Measurements from ENCODE around the gene XPNPEP3.

XPNPEP3 gene

GRCh38 chr22:40853961-40854360, 3.0 kb upstream of the XPNPEP3 start:
- TF ChIP-seq CTCF (IDR thresholded peaks at IDR 0.05) = no peak
- Histone ChIP-seq H3K36me3 (peaks cover 2% of the 10 kb centered on the region), H3K4me3 (ENCODE audit: low read depth in 1 of 2, low read length in 1 of 2) (no peak overlapping the region), H3K27ac (no peak overlapping the region), H3K4me1 (ENCODE audit: control insufficient read depth in 1 of 2, insufficient read depth in 1 of 2, low read depth in 1 of 2, low read length in 1 of 2) (peaks cover 27 to 29% of the 10 kb centered on the region in 2 experiments), H3K9me3 (no peaks in the 10 kb centered on the region), H3K27me3 (no peaks in the 10 kb centered on the region)

- TF ChIP-seq CTCF (IDR thresholded peaks at IDR 0.05) = no peak
- Histone ChIP-seq H3K4me1 (ENCODE audit: control insufficient read depth in 1 of 2, insufficient read depth in 1 of 2, low read depth in 1 of 2, low read length in 1 of 2) (peaks cover 27 to 29% of the 10 kb centered on the region in 2 experiments), H3K36me3 (no peaks in the 10 kb centered on the region), H3K9me3 (no peaks in the 10 kb centered on the region), H3K27ac (peak overlapping the region; percentile 98), H3K4me3 (ENCODE audit: low read depth in 1 of 2, low read length in 1 of 2) (peak overlapping the region; percentile 94 to 97), H3K27me3 (no peaks in the 10 kb centered on the region)
These were observed 1.6 kb upstream of the XPNPEP3 start for GRCh38 chr22:40855071-40855978.

GRCh38 chr22:40855979-40856512, 902 bp upstream of the XPNPEP3 start:
- H3K27me3 ChIP-seq = no peaks in the 10 kb centered on the region
- no peaks in the 10 kb centered on the region for H3K36me3 ChIP-seq
- no peak for TF ChIP-seq CTCF (IDR thresholded peaks at IDR 0.05)
- peak overlapping the region; percentile 94 to 97 for H3K4me3 ChIP-seq (ENCODE audit: low read depth in 1 of 2, low read length in 1 of 2)
- H3K27ac ChIP-seq = peak overlapping the region; percentile 98
- H3K9me3 ChIP-seq = no peaks in the 10 kb centered on the region
- peaks cover 27 to 29% of the 10 kb centered on the region in 2 experiments for H3K4me1 ChIP-seq (ENCODE audit: control insufficient read depth in 1 of 2, insufficient read depth in 1 of 2, low read depth in 1 of 2, low read length in 1 of 2)

GRCh38 chr22:40857309-40857855, 434 bp downstream of the XPNPEP3 start:
- Histone ChIP-seq H3K9me3 (no peaks in the 10 kb centered on the region), H3K36me3 (no peaks in the 10 kb centered on the region), H3K27ac (peak overlapping the region; percentile 98), H3K27me3 (no peaks in the 10 kb centered on the region), H3K4me1 (ENCODE audit: control insufficient read depth in 1 of 2, insufficient read depth in 1 of 2, low read depth in 1 of 2, low read length in 1 of 2) (peaks cover 27 to 29% of the 10 kb centered on the region in 2 experiments), H3K4me3 (ENCODE audit: low read depth in 1 of 2, low read length in 1 of 2) (peak overlapping the region; percentile 94 to 97)
- TF ChIP-seq CTCF (IDR thresholded peaks at IDR 0.05) = no peak

- no peaks in the 10 kb centered on the region for H3K9me3 ChIP-seq
- H3K36me3 ChIP-seq = no peaks in the 10 kb centered on the region
- no peaks in the 10 kb centered on the region for H3K27me3 ChIP-seq
- peaks cover 17% of the 10 kb centered on the region in 2 experiments for H3K4me1 ChIP-seq (ENCODE audit: control insufficient read depth in 1 of 2, insufficient read depth in 1 of 2, low read depth in 1 of 2, low read length in 1 of 2)
- no peak within 1 kb of the TSS for H3K4me3 ChIP-seq (ENCODE audit: low read depth in 1 of 2, low read length in 1 of 2)
- no peak for TF ChIP-seq CTCF (IDR thresholded peaks at IDR 0.05)
- H3K27ac ChIP-seq = no peak within 1 kb of the TSS
These were observed 5.1 kb downstream of the XPNPEP3 start, which contains the start of gene DNAJB7 for GRCh38 chr22:40862013-40862412. DNAJB7 (minus strand) TSS chr22:40862113; CDS start chr22:40861994, 119 bp downstream.
